HG03103 (cell line): Measurements from ENCODE around the gene LAMTOR2.

Source experiments
- ATAC-seq: cut with Tn5 transposase; IDR thresholded peaks from one replicate; pipeline ENCODE4 v1.9.1; 2021; ENCODE audit warnings: low read depth; ENCODE audit not compliant: unreplicated experiment

The LAMTOR2 gene

DNA sequence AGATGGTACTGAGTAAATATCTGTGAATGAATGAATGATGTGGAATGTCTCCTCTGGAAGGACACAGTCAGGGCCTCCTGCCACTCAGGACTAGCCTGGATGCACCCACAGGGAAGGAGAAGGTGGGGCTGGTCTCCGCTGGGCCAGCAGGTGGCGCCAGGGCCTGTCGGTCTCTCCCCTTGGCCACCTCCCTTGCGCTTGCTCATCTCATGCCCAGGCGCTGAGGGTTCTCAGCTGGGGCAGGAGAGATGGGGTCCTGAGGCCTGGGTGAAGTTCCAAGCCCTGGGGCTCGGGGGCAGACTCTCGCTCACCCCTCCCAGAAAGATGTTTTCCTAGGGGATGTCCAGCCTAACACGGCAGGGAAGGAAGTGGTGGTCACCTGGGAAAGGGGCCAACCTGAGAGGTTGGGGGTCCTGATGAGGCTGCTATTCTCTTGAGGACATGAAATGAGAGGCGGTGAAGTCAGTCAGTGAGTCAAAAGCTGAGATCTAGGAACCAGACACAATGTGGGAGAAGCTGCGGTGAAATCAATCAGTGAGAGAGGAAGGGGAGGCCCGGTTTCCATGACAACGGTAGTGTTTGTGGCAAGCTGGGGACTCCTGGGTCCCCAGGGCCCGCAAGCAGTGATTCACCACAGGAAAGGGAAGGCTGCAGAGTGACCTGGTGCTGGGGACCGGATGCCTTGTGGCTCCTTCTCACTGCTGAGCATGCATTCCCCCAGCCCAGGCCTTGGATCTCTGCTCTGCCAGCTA is 42.2 kb downstream of the LAMTOR2 start:
- peak; percentile 65 for ATAC-seq

DNA sequence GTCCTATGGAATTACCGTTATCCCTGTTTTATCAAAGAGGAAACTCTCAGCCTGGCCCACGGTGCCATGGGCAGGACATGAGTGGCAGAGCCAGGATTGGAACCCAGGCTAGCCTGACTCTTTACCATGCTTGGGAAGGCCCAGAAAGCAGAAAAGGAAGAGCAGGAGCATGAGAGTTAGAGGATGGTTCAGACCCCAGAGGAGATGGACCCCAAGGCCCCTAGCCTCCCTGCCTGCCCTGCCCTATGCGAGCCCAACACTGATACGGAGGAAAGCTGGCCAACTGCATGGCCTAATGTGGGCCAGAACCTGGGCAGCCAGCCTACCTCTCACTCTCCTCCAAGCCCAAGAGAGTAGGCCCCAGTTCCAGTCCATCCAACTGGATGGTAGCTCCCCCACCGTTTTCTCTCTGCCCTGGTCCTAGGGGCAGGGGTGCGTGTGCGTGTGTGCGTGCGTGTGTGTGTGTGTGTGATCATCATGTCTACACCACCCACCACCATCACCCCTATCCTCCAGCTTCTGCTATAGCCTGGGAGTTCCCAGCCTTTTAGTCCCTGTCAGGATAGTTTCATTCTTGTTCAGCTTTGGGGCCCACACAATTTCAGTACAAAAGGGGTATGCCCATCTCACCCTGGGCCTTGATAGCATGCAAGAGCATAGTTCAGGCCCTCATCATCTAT is 43.1 kb downstream of the LAMTOR2 start:
- ATAC-seq, result no peak

DNA sequence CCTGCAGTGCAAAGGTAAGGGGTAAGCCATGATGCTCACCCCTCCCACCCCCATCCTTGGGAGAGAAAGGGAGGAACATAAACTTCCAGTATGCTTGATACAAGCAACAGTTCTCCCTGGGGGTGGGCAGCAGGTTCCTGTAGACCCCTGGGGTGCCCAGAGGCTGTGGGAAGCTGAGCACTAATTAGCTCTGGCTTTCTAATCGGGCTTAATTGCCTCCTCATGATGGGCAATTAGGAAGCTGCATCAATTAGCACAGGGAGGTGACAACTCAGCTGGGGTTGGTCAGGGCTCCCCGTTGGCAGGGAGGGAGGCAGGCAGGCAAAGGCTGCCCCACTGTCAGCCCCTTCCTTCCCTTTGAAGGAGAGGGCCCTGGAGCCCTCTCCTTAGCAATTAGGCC is 44.2 kb downstream of the LAMTOR2 start:
- ATAC-seq, result no peak

DNA sequence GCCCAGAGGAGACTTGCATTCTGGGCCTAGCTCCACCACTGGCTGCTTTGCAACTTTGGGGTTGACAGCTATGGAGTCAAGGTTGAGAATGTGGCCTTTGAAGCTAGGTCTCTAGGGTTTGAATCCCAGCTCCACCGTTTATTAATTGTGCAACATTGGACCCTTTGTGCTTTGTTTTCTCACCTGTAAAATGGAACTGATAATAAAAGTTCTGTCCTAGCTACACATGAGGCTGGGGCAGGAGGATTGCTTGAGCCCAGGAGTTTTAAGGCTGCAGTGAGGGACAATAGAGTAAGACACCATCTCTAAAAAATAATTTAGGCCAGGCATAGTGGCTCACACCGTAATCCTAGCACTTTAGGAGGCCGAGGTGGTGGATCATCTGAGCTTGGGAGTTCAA is 44.7 kb downstream of the LAMTOR2 start:
- ATAC-seq, result no peak

DNA sequence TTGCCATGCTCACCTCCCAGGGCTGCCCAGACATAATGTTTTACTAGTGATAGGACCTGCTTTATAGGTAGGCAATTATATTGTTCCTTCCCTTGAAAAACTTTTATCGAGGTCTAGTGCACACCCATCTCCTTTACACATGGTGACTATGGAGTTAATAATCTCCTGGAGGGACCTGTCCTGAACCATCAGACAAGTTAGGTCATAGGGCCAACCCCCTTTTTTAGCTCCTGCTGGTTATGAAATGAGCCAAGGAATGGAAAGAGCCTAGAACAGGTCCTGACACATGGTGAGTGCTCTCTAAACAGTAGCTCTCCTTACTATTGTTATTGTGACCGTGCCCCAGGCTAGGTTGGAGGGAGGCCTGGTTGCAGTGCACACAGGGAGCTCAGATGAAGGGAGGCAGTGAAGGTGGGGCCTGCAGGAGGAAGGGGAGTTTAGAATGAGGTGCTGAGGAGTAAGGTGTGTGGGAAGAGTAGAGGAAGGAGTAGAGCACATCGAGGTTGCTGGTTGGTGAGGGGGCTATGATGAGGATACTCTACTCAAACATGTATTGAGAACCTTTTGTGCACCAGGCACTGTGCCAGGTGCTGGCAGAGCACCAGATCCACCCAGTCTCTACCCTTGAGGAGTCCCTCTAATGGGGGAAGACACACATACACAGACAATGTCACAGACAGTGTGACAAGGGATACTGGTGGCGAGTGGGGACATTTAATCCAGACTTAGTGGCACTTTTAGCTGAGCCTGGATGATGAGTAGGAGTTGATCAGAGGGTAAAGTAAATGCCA is 45.8 kb downstream of the LAMTOR2 start:
- ATAC-seq, result no peak

DNA sequence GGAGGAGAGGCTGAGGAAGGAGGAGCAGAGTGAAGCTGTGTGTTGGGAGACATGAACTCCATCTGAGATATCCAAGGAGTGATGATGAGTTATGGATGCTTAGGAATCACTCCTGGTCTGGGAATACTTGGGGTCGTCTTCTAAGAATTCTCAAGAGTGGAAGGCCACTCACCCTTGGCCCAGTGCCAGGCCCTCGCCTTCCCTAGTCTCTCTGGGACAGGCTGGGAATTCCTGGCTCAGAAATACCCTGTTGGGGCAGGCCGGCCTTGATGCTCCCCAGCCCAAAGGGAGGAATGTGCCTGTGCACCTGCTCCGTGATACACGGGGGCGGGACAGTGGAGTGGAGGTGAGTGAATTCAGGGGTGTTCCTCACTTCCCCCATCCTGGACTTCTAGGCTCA is 47.3 kb downstream of the LAMTOR2 start:
- ATAC-seq, result no peak

DNA sequence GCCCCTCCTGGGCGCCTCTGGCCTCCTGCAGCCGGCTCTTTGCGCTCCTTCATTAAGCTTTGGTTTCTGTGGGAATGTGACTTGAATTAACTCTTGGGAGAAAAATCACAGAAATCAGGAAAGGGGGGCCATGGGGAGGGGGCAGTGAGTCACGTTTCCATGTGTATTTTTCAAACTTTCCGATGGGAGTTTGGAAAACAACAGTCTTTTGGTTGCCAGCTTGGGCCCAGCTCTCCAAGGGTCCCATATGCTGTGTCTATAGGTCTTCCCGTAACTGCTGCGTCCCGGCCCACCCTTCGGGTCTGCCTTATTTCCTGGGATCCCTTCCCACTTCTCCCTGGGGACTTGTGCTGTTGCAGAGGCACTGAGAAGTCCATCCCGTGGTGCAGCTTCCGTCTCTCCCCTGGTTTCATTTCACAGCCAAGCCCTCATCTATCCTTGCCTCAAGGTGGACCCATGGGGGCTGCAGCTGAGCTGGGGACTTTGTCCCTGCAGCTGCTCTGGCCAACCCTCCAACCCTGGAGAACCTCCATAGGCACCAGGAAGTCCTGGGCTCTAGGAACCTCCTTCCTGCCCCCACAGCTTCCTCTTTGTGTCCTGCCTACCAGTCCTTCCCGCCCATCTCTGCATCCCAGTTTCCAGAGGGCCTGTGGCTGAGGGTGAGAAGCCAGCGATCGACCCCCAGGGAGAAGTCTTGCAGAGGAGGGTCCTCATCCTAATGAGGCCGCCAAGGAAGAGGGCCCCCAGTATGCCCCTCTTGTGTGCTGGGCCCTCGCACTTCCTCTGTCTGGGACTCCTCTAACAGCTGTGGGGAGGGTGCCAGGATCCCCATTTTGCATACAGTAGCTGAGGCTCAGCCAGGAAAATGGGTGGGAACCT is 48.3 kb downstream of the LAMTOR2 start:
- no peak for ATAC-seq

DNA sequence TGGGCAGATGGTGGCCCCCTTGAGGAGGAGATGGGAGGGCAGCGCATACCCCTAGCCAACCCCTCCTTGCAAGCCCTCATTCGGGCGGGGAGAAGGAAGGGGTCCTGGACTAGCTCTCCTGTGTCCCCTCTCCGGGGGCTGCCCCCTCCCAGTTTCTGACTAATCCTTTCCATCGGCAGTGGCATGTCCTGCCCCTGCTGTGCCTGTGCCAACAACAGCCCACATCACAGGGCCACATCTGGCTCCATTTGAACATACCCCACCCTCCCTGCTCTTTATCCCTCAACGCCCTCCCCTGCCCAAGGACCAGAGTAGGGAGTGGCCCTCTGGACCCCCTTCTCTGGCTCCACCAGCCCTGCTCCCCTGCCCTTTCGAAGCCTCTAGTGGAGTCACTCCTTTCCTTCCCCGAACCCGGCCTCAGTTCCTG is 49.0 kb downstream of the LAMTOR2 start:
- no peak for ATAC-seq

DNA sequence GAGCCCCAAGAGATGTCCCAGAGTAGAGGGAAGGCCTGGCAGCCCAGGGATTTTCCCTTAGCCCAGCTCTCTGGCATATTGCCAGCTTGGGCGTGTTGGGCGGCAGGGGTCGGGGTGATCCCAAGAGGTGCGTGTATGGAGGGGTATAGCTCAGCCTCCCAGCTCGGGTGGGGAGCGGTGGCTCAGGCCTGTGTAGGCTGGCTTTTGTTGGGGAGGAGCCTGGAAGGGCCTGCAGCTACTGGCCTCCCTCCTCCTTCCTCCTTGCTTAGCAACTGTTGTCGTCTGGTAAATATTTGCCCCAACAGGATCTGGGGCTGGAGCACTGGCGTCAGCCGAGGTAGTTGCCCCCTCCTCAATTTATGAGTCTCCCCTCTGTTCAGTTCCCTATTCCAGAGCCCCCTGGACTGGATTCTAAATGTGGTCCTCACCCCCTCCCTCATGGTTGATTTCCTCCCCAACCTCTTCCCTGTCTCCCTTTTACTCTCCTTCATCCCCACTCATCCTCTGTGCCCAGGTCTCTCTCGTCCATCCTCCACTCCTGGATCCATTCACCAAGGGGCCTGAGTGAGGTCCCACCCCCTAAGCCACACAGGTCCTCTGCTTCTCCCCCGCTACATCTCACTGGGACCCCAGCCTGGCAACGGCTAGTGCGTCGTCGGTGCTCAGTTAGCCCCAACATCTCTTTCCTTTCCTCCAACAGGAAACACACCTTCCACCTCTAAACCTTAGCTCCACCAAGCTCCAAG is 49.7 kb downstream of the LAMTOR2 start:
- no peak for ATAC-seq

DNA sequence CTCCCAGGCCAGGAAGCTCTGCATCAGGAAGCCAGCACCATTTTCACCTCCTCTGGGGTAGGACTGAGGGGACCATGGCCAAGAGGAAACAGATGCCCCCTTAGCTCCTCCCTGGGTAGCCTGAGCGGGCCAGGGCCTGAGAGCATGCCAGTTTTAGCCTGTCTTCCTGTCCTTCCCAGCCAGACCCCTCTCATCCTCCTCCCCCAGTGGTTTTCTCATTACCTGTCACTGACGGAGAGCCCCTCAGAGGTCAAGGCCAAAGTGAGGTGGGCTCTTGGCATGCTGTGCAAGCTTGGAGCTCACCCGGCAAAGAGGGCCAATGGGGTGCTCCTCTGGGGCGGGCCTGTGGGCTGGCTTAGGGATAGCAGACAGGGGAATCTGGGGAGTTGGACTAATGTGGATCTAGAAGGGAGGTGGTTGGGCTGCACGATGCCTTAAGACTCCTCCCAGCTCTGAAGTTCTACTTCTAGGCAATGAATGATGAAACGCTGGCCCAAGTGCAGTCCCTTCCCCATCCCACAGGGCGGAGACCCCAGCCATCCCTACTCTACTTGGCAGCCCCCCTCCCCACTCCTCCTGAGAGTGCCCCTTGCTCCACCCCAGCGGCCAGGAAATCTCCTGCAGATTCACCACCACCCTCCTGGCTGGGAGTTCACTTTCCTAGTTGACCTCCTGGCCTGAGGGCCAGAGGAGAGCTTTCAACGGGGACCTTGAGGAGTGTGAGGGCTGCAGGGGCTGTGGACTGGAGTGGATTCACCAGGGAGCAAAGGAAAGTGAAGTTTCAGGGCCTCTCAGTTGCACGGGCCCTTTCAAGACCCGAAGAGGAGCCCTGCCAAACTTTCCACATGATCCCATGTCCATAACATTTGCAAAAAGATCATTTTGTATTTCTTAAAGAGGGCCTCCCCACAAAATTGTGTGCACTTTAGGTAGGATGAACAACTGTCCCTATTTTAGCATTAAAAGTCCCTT is 50.6 kb downstream of the LAMTOR2 start:
- ATAC-seq, result no peak

DNA sequence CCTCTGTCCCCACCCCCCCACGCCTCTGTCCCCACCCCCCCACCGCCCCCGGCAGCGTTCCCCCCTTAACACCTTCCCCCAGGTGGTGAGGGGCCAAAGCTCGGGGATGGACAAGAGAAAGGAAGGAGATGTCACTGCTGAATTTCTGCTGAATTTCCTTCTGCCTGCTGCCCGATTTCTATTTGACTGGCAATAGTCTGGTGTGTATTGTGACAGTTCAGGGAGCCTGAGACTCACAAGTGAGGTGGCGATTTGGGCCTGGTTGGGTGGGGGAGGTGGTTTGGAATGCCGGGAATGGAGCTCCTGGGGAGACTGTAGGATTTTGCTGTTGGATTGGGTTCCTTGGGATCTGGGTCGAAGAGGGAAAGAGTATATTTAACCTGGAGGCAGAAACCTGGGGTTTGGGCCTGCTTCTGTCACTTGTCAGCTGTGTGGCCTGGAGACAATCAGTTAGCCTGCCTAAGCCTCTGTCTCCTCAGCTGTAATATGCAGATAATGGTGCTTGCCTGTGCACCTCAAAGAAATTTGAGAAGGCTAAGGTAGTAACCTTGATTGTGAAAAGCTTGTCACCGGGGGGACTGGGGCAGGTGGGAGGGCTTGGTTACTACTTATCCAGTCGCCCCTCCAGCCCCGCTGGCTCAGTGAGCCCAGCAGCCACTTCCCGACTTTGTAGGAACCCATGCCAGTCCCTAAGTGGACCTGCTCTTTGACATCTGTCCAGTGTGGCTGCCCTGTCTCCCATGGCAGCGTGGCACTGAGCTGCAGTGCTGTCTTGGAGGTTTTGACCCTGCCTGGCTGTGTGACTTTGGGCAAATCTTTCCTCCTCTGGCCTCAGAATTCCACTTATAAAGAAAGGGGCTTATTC is 52.3 kb downstream of the LAMTOR2 start:
- no peak for ATAC-seq

DNA sequence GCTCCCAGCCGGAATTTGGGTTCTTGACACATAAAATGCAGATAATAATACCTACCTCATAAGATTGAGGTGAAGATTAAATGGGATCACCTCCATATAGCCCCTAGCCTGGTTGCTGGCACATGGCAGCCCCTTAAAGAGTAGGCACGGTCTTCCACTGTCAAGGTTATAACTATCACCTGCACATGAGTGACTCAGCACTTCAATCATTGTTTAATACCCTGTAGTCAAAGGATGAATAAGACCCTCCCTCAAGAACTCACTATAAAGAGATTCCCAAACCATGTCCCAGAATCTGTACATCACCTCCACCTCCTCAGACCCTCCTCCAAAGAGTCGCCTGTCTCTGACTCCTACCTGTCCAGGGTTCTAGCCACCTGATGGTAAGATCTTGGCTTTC is 53.5 kb downstream of the LAMTOR2 start:
- no peak for ATAC-seq
